ENCODE results near the gene ZNF568.

ZNF568 gene

GRCh38 chr19:36997843-36998235 lies 81.7 kb downstream of the ZNF568 start:
- no peak for DNase-seq

GRCh38 chr19:36999313-36999712 lies 83.2 kb downstream of the ZNF568 start:
- DNase-seq, result no peak

- peak in 20 of 56 donors; percentile 4 to 54 (median 16) for DNase-seq
Observed at GRCh38 chr19:37007587-37008220, 91.6 kb downstream of the ZNF568 start.

GRCh38 chr19:37009871-37010270 lies 93.7 kb downstream of the ZNF568 start:
- no peak for DNase-seq

- DNase-seq, result no peak
Observed at GRCh38 chr19:37012093-37012745, 96.1 kb downstream of the ZNF568 start.

GRCh38 chr19:37014456-37014855 lies 98.3 kb downstream of the ZNF568 start:
- DNase-seq, result no peak

GRCh38 chr19:37045140-37045539 lies 129.0 kb downstream of the ZNF568 start:
- DNase-seq, result no peak
